ENCODE measurements around the gene CSTF1. TPM values are rescaled to one million over a fixed set of nuclear protein-coding genes. Genes with fewer than 3 reads are reported as not detected.

CSTF1 gene
- total and polyA plus RNA-seq, 2 of the 4 experiments (the other 2 are of a cell fraction): 48.8 to 105 TPM

DNA sequence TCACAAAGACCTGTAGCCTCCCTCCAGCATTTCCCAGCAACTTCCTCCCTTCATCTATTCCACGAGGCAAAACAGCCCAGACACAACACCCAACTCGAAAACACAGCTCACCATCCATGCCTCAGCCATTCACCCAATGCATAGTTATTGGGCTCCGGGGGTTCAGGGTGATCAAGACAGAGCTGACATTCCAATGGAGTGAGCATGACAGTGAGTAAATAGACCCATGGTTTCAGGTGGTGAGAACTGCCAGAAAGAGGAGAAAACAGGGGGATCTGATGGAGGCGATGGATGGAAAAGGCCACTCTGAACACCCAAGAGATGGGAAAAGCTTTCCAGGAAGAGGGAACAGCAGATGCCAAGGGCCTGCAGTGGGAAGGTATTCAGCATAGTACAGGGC, 25.5 kb downstream of the CSTF1 start (continued):
- TF ChIP-seq, protein P1, sequence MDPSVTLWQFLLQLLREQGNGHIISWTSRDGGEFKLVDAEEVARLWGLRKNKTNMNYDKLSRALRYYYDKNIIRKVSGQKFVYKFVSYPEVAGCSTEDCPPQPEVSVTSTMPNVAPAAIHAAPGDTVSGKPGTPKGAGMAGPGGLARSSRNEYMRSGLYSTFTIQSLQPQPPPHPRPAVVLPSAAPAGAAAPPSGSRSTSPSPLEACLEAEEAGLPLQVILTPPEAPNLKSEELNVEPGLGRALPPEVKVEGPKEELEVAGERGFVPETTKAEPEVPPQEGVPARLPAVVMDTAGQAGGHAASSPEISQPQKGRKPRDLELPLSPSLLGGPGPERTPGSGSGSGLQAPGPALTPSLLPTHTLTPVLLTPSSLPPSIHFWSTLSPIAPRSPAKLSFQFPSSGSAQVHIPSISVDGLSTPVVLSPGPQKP (IDR thresholded peaks at IDR 0.05; ENCODE audit: borderline replicate concordance, low read depth, low read length): no peak
- TF ChIP-seq CHD1 (IDR thresholded peaks at IDR 0.05; ENCODE audit: low read depth, low read length): no peak
- TF ChIP-seq BHLHE40 (IDR thresholded peaks at IDR 0.05; ENCODE audit: low read depth, low read length): no peak
- no peak for TF ChIP-seq RCOR1 (IDR thresholded peaks at IDR 0.05; ENCODE audit: insufficient replicate concordance, low read length)
- TF ChIP-seq CEBPB (IDR thresholded peaks at IDR 0.05; ENCODE audit: low read depth, low read length): no peak
- TF ChIP-seq RFX5 (IDR thresholded peaks at IDR 0.05; ENCODE audit: low read depth, low read length): no peak
